Activated CD4-positive, alpha-beta T cell treated with anti-CD3 and anti-CD28 coated beads for 36 hours (primary cell): ENCODE data around the gene FNIP2. TPM values are rescaled to one million over a fixed set of nuclear protein-coding genes. Genes with fewer than 3 reads are reported as not detected.

Experiments used
- ATAC-seq: fragments of 200-7000 bp; cut with Tn5 transposase; one replicate; pipeline ENCODE4 v1.10.0; 2021; ENCODE audit warnings: mild to moderate bottlenecking, moderate library complexity
- CTCF ChIA-PET: fragments of 350-600 bp; sonication (Branson Sonifier 250); formaldehyde crosslinking; loops from one replicate; lab custom pipeline; 2021; ENCODE audit warnings: antibody characterized with exemption; lab: Charles Lee
- POLR2A ChIA-PET: fragments of 350-600 bp; sonication (Branson Sonifier 250); formaldehyde crosslinking; loops from one replicate; lab custom pipeline; 2021; ENCODE audit warnings: antibody characterized with exemption, inconsistent platforms; lab: Charles Lee
- DNase-seq: peaks from one replicate; pipeline ENCODE4 v3.0.0-alpha.2; 2020
- H3K27ac Mint-ChIP-seq: one replicate; pipeline ENCODE4 v1.8.0; 2021; ENCODE audit warnings: mixed read lengths
- H3K27me3 Mint-ChIP-seq: one replicate; pipeline ENCODE4 v1.8.0; 2021; ENCODE audit warnings: mixed read lengths
- H3K36me3 Mint-ChIP-seq: one replicate; pipeline ENCODE4 v1.8.0; 2021; ENCODE audit warnings: low read depth, mixed read lengths
- H3K4me1 Mint-ChIP-seq: one replicate; pipeline ENCODE4 v1.8.0; 2021; ENCODE audit warnings: mixed read lengths
- H3K4me3 Mint-ChIP-seq: one replicate; pipeline ENCODE4 v1.8.0; 2021; ENCODE audit warnings: mild to moderate bottlenecking, moderate library complexity, mixed read lengths
- H3K9me3 Mint-ChIP-seq: one replicate; pipeline ENCODE4 v1.8.0; 2021; ENCODE audit warnings: low read depth, mixed read lengths
- intact Hi-C, 2 experiments: fragments of 100-400 bp; cut with DNase I in 1 of 2; cut with micrococcal nuclease in 1 of 2; formaldehyde crosslinking; loops; one replicate each; pipeline versions ENCODE4 v1.14.2 to v1.15.1; 2022 to 2024; cut with DNase I, micrococcal nuclease
- total RNA-seq, 2 experiments: library from RNA; stranded (reverse); gene quantifications; one replicate each; pipeline ENCODE4 v1.2.3, GENCODE V29; 2021

Gene FNIP2
- total RNA-seq, 2 experiments from 2014 or later: 11.6 to 13.0 TPM

- peaks cover 4% of the 10 kb centered on the region for H3K4me1 Mint-ChIP-seq
- no peaks in the 10 kb centered on the region for H3K9me3 Mint-ChIP-seq
- no peak overlapping the region for H3K27ac Mint-ChIP-seq
- no peak for DNase-seq
- ATAC-seq: no peak
- ChIA-PET POLR2A (no interaction called here), CTCF (interaction anchor here (2.6 kb wide), 1 partner anchor 89 kb away, joined by 7 read pairs; no protein-coding TSS in a partner anchor)
- intact Hi-C loops: no loop called here
- no peaks in the 10 kb centered on the region for H3K36me3 Mint-ChIP-seq
- H3K27me3 Mint-ChIP-seq: peaks cover 12% of the 10 kb centered on the region
- H3K4me3 Mint-ChIP-seq: no peak overlapping the region
Observed at GRCh38 chr4:158762553-158762952, 6.3 kb upstream of the FNIP2 start.

GRCh38 chr4:158763462-158763861, 5.4 kb upstream of the FNIP2 start:
- peaks cover 13% of the 10 kb centered on the region for H3K4me1 Mint-ChIP-seq
- ChIA-PET POLR2A (interaction anchor here (0.6 kb wide), 1 partner anchor 523 kb away, joined by 4 read pairs; no protein-coding TSS in a partner anchor), CTCF (interaction anchor here (0.8 to 1.0 kb wide), 2 partner anchors 93 to 98 kb away, joined by 4 to 6 read pairs; no protein-coding TSS in a partner anchor)
- no peaks in the 10 kb centered on the region for H3K36me3 Mint-ChIP-seq
- DNase-seq: no peak
- intact Hi-C loops: no loop called here
- H3K4me3 Mint-ChIP-seq: no peak overlapping the region
- H3K27me3 Mint-ChIP-seq: peaks cover 7% of the 10 kb centered on the region
- H3K9me3 Mint-ChIP-seq: no peaks in the 10 kb centered on the region
- no peak overlapping the region for H3K27ac Mint-ChIP-seq
- ATAC-seq: no peak

- no peaks in the 10 kb centered on the region for H3K9me3 Mint-ChIP-seq
- peaks cover 33% of the 10 kb centered on the region for H3K4me1 Mint-ChIP-seq
- no peak overlapping the region for H3K4me3 Mint-ChIP-seq
- no peak for DNase-seq
- no peak for ATAC-seq
- H3K27ac Mint-ChIP-seq: no peak overlapping the region
- H3K36me3 Mint-ChIP-seq: no peaks in the 10 kb centered on the region
- intact Hi-C loops: loop anchor here (1.0 to 5.0 kb wide), 3 partner anchors 12 to 94 kb away; partner anchors contain the start of gene ETFDH (in 1 of the 2)
- POLR2A ChIA-PET: no interaction called here
- H3K27me3 Mint-ChIP-seq: no peaks in the 10 kb centered on the region
- CTCF ChIA-PET: no interaction called here
Observed at GRCh38 chr4:158766434-158767044, 2.3 kb upstream of the FNIP2 start.

GRCh38 chr4:158767451-158767850, 1.4 kb upstream of the FNIP2 start:
- ATAC-seq: peak; percentile 25
- POLR2A ChIA-PET: interaction anchor here (0.7 kb wide), 1 partner anchor 45 kb away, joined by 3 read pairs; no protein-coding TSS in a partner anchor
- Mint-ChIP-seq H3K9me3 (no peaks in the 10 kb centered on the region), H3K27me3 (no peaks in the 10 kb centered on the region), H3K4me3 (no peak overlapping the region), H3K36me3 (no peaks in the 10 kb centered on the region), H3K27ac (peak overlapping the region; percentile 83), H3K4me1 (peaks cover 36% of the 10 kb centered on the region)
- CTCF ChIA-PET: interaction anchor here (0.7 kb wide), 2 partner anchors 85 to 527 kb away, joined by 3 read pairs; no protein-coding TSS in a partner anchor
- DNase-seq: no peak
- intact Hi-C loops: loop anchor here (1.0 to 5.0 kb wide), 3 partner anchors 11 to 95 kb away; partner anchors contain the start of gene ETFDH (in 1 of the 2)

DNA sequence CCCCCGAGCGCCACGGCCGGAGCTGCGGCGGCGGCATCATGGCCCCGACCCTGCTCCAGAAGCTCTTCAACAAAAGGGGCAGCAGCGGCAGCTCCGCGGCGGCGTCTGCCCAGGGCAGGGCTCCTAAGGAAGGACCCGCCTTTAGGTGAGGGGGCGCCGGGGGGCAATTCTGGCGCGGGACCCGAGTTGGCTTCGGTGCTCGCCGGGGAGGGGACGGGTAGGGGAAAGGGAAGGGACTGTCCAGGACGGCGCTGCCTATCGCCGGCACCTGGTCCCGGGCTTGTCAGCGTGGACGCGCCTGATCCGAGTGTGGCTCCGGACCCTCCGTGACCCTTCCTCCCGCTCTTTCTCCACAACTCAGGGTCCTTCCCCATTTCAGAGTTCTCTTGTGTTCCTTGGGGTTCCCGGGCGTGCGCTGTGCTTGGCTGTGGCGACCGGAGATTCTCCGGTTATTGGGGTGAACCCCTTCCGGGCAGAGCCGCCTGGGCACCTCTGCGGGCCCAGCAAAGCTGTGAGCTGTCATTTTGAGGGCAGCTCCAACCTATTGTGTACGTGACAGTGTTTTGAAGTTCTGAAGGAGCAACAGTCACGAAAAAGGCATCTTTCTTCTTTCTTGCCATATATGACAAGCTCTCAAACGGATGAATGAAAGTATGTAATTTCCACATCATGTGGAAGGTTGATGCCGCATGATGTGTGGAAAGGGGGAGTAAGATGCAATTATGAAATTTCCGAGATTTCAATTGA, 522 bp downstream of the FNIP2 start:
- CTCF ChIA-PET: interaction anchor here (0.7 to 1.5 kb wide), 9 partner anchors 8 to 98 kb away, joined by 3 to 4 read pairs (median 3); partner anchors contain the start of gene PPID
- Mint-ChIP-seq H3K27me3 (no peaks in the 10 kb centered on the region), H3K36me3 (no peaks in the 10 kb centered on the region), H3K27ac (peak overlapping the region; percentile 93), H3K9me3 (no peaks in the 10 kb centered on the region), H3K4me3 (peak overlapping the region; percentile 97), H3K4me1 (peaks cover 41% of the 10 kb centered on the region)
- intact Hi-C loops: loop anchor here (1.0 to 5.0 kb wide), 7 partner anchors 9 to 98 kb away; partner anchors contain the start of genes PPID (in 2 of the 2) and C4orf46 (in 1 of the 2)
- POLR2A ChIA-PET: interaction anchor here (1.1 to 1.2 kb wide), 2 partner anchors 41 to 54 kb away, joined by 3 to 6 read pairs; no protein-coding TSS in a partner anchor
- peak; percentile 56 for ATAC-seq
- peak; percentile 65 for DNase-seq

GRCh38 chr4:158770671-158771070, 1.8 kb downstream of the FNIP2 start:
- H3K36me3 Mint-ChIP-seq: no peaks in the 10 kb centered on the region
- no peaks in the 10 kb centered on the region for H3K9me3 Mint-ChIP-seq
- H3K4me3 Mint-ChIP-seq: peak overlapping the region; percentile 97
- ATAC-seq (no peak), DNase-seq (no peak)
- intact Hi-C loops: loop anchor here (5.0 kb wide), 2 partner anchors 337 to 407 kb away; no protein-coding TSS in a partner anchor
- H3K27me3 Mint-ChIP-seq: no peaks in the 10 kb centered on the region
- H3K4me1 Mint-ChIP-seq: peaks cover 48% of the 10 kb centered on the region
- ChIA-PET POLR2A (no interaction called here), CTCF (interaction anchor here (0.8 kb wide), 1 partner anchor 20 kb away, joined by 3 read pairs; no protein-coding TSS in a partner anchor)
- peak overlapping the region; percentile 22 for H3K27ac Mint-ChIP-seq

DNA sequence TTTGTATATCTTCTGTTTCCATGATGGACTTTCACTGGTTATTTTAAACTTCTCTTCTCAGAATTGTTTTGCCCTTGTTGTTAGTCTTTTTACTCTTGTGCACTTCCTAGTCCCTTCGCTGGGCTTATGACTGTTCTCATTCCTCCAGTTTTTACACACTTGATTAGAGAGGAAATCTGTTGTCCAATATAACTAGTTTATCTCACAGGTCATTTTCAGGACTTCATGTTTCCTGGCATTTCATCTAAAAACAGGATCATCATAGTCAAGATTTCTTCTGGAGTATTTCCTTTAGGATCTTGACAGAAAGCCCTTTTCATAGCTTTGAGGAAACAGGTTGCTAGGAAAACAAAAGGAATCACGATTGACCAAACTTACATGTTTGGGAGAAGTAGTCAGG, 3.0 kb downstream of the FNIP2 start:
- DNase-seq (no peak), ATAC-seq (no peak)
- Mint-ChIP-seq H3K9me3 (no peaks in the 10 kb centered on the region), H3K27me3 (no peaks in the 10 kb centered on the region), H3K27ac (no peak overlapping the region), H3K4me3 (no peak overlapping the region), H3K36me3 (no peaks in the 10 kb centered on the region), H3K4me1 (peaks cover 49% of the 10 kb centered on the region)
- ChIA-PET CTCF (no interaction called here), POLR2A (no interaction called here)
- intact Hi-C loops: loop anchor here (5.0 kb wide), 2 partner anchors 336 to 406 kb away; no protein-coding TSS in a partner anchor

DNA sequence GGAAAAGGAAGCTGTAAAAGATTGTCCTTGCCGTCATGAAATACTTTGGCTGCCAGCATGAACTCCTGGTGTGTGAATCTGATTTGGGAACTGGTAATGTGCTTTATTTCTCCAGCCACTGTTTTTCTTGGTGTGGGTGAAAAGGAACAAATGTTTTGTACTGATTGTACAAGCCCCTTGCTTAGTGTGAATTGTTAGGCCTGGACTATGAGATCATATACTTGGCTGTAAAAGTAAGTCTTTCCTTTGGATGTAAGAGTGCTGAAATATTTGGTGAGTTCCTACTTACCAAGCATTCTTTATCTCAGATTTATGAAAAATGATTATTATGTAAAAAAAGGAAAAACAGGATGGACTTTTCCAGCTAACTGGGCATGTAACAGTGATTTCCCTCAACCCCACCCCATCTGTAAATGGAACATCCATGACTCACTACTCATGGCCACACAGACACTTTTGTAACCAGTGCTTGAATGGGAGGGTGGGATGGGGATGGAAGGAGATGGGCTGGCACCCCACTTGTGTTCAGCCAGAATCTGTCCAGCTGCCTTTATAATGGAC, 6.3 kb downstream of the FNIP2 start:
- no peaks in the 10 kb centered on the region for H3K27me3 Mint-ChIP-seq
- intact Hi-C loops: no loop called here
- ATAC-seq: no peak
- H3K36me3 Mint-ChIP-seq: no peaks in the 10 kb centered on the region
- DNase-seq: no peak
- H3K4me1 Mint-ChIP-seq: peaks cover 52% of the 10 kb centered on the region
- H3K27ac Mint-ChIP-seq: no peak overlapping the region
- H3K9me3 Mint-ChIP-seq: no peaks in the 10 kb centered on the region
- no peak overlapping the region for H3K4me3 Mint-ChIP-seq
- ChIA-PET CTCF (interaction anchor here (0.7 to 1.0 kb wide), 2 partner anchors 19 to 75 kb away, joined by 3 read pairs; no protein-coding TSS in a partner anchor), POLR2A (no interaction called here)

- Mint-ChIP-seq H3K27ac (no peak overlapping the region), H3K4me3 (no peak overlapping the region), H3K9me3 (no peaks in the 10 kb centered on the region), H3K27me3 (no peaks in the 10 kb centered on the region), H3K4me1 (peaks cover 43% of the 10 kb centered on the region), H3K36me3 (no peaks in the 10 kb centered on the region)
- ATAC-seq (no peak), DNase-seq (no peak)
- ChIA-PET POLR2A (no interaction called here), CTCF (no interaction called here)
- intact Hi-C loops: no loop called here
Observed at GRCh38 chr4:158776106-158776505, 7.3 kb downstream of the FNIP2 start.

- ChIA-PET POLR2A (no interaction called here), CTCF (interaction anchor here (0.7 kb wide), 1 partner anchor 8 kb away, joined by 3 read pairs; no protein-coding TSS in a partner anchor)
- ATAC-seq: no peak
- no peaks in the 10 kb centered on the region for H3K9me3 Mint-ChIP-seq
- H3K27ac Mint-ChIP-seq: peak overlapping the region; percentile 70
- H3K36me3 Mint-ChIP-seq: no peaks in the 10 kb centered on the region
- DNase-seq: no peak
- no peaks in the 10 kb centered on the region for H3K27me3 Mint-ChIP-seq
- peaks cover 39% of the 10 kb centered on the region for H3K4me1 Mint-ChIP-seq
- H3K4me3 Mint-ChIP-seq: peak overlapping the region; percentile 48
- intact Hi-C loops: loop anchor here (1.0 kb wide), 2 partner anchors 8 to 10 kb away; partner anchors contain the start of gene FNIP2 (in 1 of the 2)
Observed at GRCh38 chr4:158777423-158778155, 8.8 kb downstream of the FNIP2 start.
